HG03039 (cell line): ENCODE data around the gene NAA50.
A peak's percentile ranks its signal among the peaks of the same experiment; 100 is the strongest.

Experiments
- ATAC-seq: cut with Tn5 transposase; IDR thresholded peaks from one replicate; pipeline ENCODE4 v1.9.1; 2021; ENCODE audit warnings: mild to moderate bottlenecking, moderate library complexity; ENCODE audit not compliant: unreplicated experiment

NAA50 gene

GRCh38 chr3:113745756-113746547, at the start of gene NAA50:
Gene NAA50 (minus strand): TSS chr3:113746249. CDS start chr3:113745949, 300 bp downstream.
- peak; percentile 48 for ATAC-seq

- ATAC-seq = no peak
Measured at GRCh38 chr3:113795693-113796092, 49.6 kb upstream of the NAA50 start.

GRCh38 chr3:113794526-113794925, 48.5 kb upstream of the NAA50 start:
- ATAC-seq = no peak

GRCh38 chr3:113791381-113791780, 45.3 kb upstream of the NAA50 start:
- ATAC-seq = no peak

- ATAC-seq = no peak
Measured at GRCh38 chr3:113783980-113784379, 37.9 kb upstream of the NAA50 start.

GRCh38 chr3:113783463-113783862, 37.4 kb upstream of the NAA50 start:
- ATAC-seq = peak; percentile 59

GRCh38 chr3:113776564-113776963, 30.5 kb upstream of the NAA50 start:
- no peak for ATAC-seq

GRCh38 chr3:113775516-113775915, 29.5 kb upstream of the NAA50 start:
- ATAC-seq = no peak

- no peak for ATAC-seq
Measured at GRCh38 chr3:113773381-113773780, 27.3 kb upstream of the NAA50 start.

GRCh38 chr3:113771993-113772392, 25.9 kb upstream of the NAA50 start:
- no peak for ATAC-seq

- ATAC-seq = no peak
Measured at GRCh38 chr3:113769551-113769950, 23.5 kb upstream of the NAA50 start.

GRCh38 chr3:113764698-113765097, 18.6 kb upstream of the NAA50 start:
- ATAC-seq = no peak

GRCh38 chr3:113758389-113759024, 12.5 kb upstream of the NAA50 start:
- ATAC-seq = no peak

GRCh38 chr3:113754494-113755159, 8.6 kb upstream of the NAA50 start:
- no peak for ATAC-seq

GRCh38 chr3:113753376-113753985, 7.4 kb upstream of the NAA50 start:
- no peak for ATAC-seq

GRCh38 chr3:113751141-113751540, 5.1 kb upstream of the NAA50 start:
- no peak for ATAC-seq

GRCh38 chr3:113747283-113748046, 1.4 kb upstream of the NAA50 start:
- ATAC-seq = no peak

GRCh38 chr3:113746548-113747282, 666 bp upstream of the NAA50 start, which contains the start of gene ATP6V1A:
Gene ATP6V1A (plus strand): TSS chr3:113747035. CDS start chr3:113778754, 31,719 bp downstream.
- peak; percentile 37 for ATAC-seq

GRCh38 chr3:113744941-113745755, 901 bp downstream of the NAA50 start:
- ATAC-seq = peak; percentile 40
